Choroid plexus epithelial cell (primary cell): ENCODE results near the gene SLC22A1.

Source experiments
- DNase-seq: peaks from one replicate; pipeline ENCODE4 v3.0.0-alpha.2; 2010; ENCODE audit warnings: low read depth
- H3K4me3 ChIP-seq: 2 replicates; pipeline ENCODE4 v1.5.1; 2011; ENCODE audit warnings: low read depth, mild to moderate bottlenecking, control low read depth, low read length, moderate library complexity
- TF ChIP-seq, protein P1 (sequence below): conservative IDR thresholded peaks from 2 replicates; pipeline ENCODE4 v1.5.1; 2011; ENCODE audit warnings: low read depth, mild to moderate bottlenecking, control low read depth, inconsistent platforms, low read length, moderate library complexity

Gene SLC22A1

GRCh38 chr6:160204710-160205109 is 83.1 kb downstream of the SLC22A1 start:
- DNase-seq: no peak
- TF ChIP-seq, protein P1, sequence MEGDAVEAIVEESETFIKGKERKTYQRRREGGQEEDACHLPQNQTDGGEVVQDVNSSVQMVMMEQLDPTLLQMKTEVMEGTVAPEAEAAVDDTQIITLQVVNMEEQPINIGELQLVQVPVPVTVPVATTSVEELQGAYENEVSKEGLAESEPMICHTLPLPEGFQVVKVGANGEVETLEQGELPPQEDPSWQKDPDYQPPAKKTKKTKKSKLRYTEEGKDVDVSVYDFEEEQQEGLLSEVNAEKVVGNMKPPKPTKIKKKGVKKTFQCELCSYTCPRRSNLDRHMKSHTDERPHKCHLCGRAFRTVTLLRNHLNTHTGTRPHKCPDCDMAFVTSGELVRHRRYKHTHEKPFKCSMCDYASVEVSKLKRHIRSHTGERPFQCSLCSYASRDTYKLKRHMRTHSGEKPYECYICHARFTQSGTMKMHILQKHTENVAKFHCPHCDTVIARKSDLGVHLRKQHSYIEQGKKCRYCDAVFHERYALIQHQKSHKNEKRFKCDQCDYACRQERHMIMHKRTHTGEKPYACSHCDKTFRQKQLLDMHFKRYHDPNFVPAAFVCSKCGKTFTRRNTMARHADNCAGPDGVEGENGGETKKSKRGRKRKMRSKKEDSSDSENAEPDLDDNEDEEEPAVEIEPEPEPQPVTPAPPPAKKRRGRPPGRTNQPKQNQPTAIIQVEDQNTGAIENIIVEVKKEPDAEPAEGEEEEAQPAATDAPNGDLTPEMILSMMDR: no peak
- no peak overlapping the region for H3K4me3 ChIP-seq

- DNase-seq: no peak
- H3K4me3 ChIP-seq: no peak overlapping the region
- TF ChIP-seq, protein P1: no peak
These were observed 86.0 kb downstream of the SLC22A1 start for GRCh38 chr6:160207618-160208017.
